OCI-LY7 (cell line): ENCODE data around the gene PDE4A. TPM values are rescaled to one million over a fixed set of nuclear protein-coding genes. Genes with fewer than 3 reads are reported as not detected.
A peak's percentile ranks its signal among the peaks of the same experiment; 100 is the strongest.

Experiments used
- BruUV-seq: library from RNA; stranded (reverse); fragments of 400-500 nt; replicated peaks from 2 replicates; lab custom pipeline; 2021; lab: Mats Ljungman, UMichigan
- CTCF ChIA-PET: fragments of 300-600 bp; sonication (Branson Sonifier 250); formaldehyde crosslinking; loops from one replicate; lab custom pipeline; 2022; ENCODE audit warnings: antibody characterized with exemption; ENCODE audit not compliant: unreplicated experiment; lab: Charles Lee
- POLR2A ChIA-PET: fragments of 300-600 bp; sonication (Branson Sonifier 250); formaldehyde crosslinking; loops from one replicate; lab custom pipeline; 2022; ENCODE audit warnings: antibody characterized with exemption; lab: Charles Lee
- DNase-seq: peaks from one replicate; pipeline ENCODE4 v3.0.0-alpha.2; 2015; ENCODE audit warnings: low spot score
- H2AFZ ChIP-seq: fragments of 200-600 bp; sonication (generic), shearing (Covaris generic); 2 replicates; pipeline ENCODE4 v1.6.1; 2014; ENCODE audit warnings: mild to moderate bottlenecking, antibody characterized with exemption, low read length, moderate library complexity
- H3K27ac ChIP-seq: fragments of 200-600 bp; sonication (generic); 2 replicates; pipeline ENCODE4 v1.5.1; 2014; ENCODE audit warnings: mixed run types, low read depth, mild to moderate bottlenecking, moderate library complexity, low read length, inconsistent platforms; ENCODE audit not compliant: poor library complexity, severe bottlenecking
- H3K36me3 ChIP-seq: fragments of 200-600 bp; sonication (generic); 2 replicates; pipeline ENCODE4 v1.6.1; 2014; ENCODE audit warnings: mild to moderate bottlenecking, antibody characterized with exemption, low read length, moderate library complexity, mixed read lengths; ENCODE audit not compliant: insufficient read depth
- H3K4me1 ChIP-seq: fragments of 200-600 bp; sonication (generic); 2 replicates; pipeline ENCODE4 v1.5.1; 2014; ENCODE audit warnings: mild to moderate bottlenecking, low read length; ENCODE audit not compliant: insufficient read depth, poor library complexity, severe bottlenecking
- H3K4me2 ChIP-seq: fragments of 200-600 bp; sonication (generic); 2 replicates; pipeline ENCODE4 v1.6.1; 2014; ENCODE audit warnings: mild to moderate bottlenecking, low read length
- H3K4me3 ChIP-seq: fragments of 200-600 bp; sonication (generic); 2 replicates; pipeline ENCODE4 v1.5.1; 2014; ENCODE audit warnings: mild to moderate bottlenecking, low read depth, low read length; ENCODE audit not compliant: poor library complexity, severe bottlenecking
- H3K79me2 ChIP-seq: fragments of 200-600 bp; sonication (generic); 2 replicates; pipeline ENCODE4 v1.6.1; 2016; ENCODE audit warnings: low read depth, mild to moderate bottlenecking, low read length, moderate library complexity, mixed read lengths; ENCODE audit not compliant: insufficient read depth
- H3K9me2 ChIP-seq: fragments of 200-600 bp; sonication (generic); 2 replicates; pipeline ENCODE4 v1.6.1; 2016; ENCODE audit warnings: mild to moderate bottlenecking, low read length, mixed read lengths; ENCODE audit not compliant: insufficient read depth
- H3K9me3 ChIP-seq: fragments of 200-600 bp; sonication (generic); 2 replicates; pipeline ENCODE4 v1.6.1; 2014; ENCODE audit warnings: mild to moderate bottlenecking, mixed run types, low read length, mixed read lengths
- H4K20me1 ChIP-seq: fragments of 200-600 bp; sonication (generic); 2 replicates; pipeline ENCODE4 v1.6.1; 2014; ENCODE audit warnings: mild to moderate bottlenecking, antibody characterized with exemption, low read length, moderate library complexity, mixed read lengths; ENCODE audit not compliant: insufficient read depth
- EZH2phosphoT487 ChIP-seq: fragments of 200-600 bp; sonication (generic); IDR thresholded peaks from 2 replicates; pipeline ENCODE4 v1.6.1; 2018; ENCODE audit warnings: low read depth, borderline replicate concordance, mild to moderate bottlenecking, mixed run types, antibody characterized with exemption, low read length, moderate library complexity, mixed read lengths
- intact Hi-C: fragments of 100-400 bp; cut with micrococcal nuclease; formaldehyde crosslinking; loops from one replicate; pipeline ENCODE4 v1.10.0; 2022; ENCODE audit not compliant: unreplicated experiment
- total RNA-seq, 2 experiments: library from RNA; depleted of rRNA in 1 of 2; stranded (reverse); fragments of >200 nt in 1 of 2; shearing (Covaris generic) in 1 of 2; gene quantifications; 2 replicates each; pipeline ENCODE4 v1.2.3, GENCODE V29; 2014 to 2022
- TF ChIP-seq, protein P1 (sequence below): fragments of 200-600 bp; sonication (generic); conservative IDR thresholded peaks from 2 replicates; pipeline ENCODE4 v1.5.1; 2014; ENCODE audit warnings: mild to moderate bottlenecking, antibody characterized with exemption, low read length, moderate library complexity, mixed read lengths

The PDE4A gene
- total RNA-seq, 2 experiments from 2014 or later = 16.4 to 45.1 TPM

DNA sequence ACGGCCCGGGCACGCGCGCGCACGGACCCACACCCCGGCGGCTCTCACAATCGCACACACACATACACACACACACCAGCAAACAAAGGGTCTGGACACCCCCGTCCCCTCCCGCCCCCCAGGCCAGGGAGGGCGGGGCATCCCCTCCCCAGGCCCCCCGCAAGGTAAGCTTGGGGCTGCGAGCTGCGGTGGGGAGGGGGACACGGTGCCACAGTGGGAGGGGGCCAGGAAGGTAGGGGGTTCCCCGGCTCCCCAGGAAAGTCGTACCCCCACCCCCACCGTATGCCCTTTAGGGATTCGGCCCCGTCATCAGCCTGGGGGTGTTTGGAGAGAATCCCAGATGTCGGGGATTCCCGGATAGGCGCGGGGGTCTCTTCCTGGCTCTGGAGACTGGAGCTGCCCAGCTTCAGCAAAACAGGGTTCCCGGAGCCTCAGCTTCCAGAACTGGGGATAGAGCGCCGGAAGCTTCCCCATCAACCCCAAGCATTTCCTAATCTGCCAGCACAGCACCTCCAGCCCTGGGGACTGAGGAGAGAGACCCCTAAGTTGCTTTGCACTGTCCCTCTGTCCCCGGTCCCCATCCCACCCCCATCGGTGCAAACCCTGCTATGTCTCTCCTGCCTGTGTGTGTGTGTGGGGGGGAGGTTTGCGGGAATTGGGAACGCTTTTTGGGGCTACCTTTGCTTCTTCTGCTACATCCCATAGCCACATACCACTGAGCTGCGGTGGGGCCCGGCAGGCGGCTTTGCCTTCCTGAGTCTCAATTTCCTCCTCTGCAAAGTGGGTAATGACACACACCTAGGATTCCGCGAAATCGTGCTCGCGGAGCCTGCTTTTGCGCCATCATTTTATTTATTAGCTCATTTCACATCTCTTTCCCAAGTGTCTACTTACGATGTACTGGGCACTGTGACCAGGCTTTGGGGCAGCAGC, 15.2 kb upstream of the PDE4A start:
- intact Hi-C loops = loop anchor here (1.0 to 10.0 kb wide), 6 partner anchors 11 to 300 kb away; partner anchors contain the start of genes ANGPTL6, CDKN2D, ILF3 and KEAP1
- H3K4me3 ChIP-seq = peak overlapping the region; percentile 83

GRCh38 chr19:10406191-10406590, 14.1 kb upstream of the PDE4A start:
- Histone ChIP-seq H3K4me2 (peak overlapping the region; percentile 36; the same call in 1 of the 2 replicates), H4K20me1 (0 out of 2 replicates have a peak, but pooled peaks cover under 1% of the 10 kb centered on the region), H3K36me3 (peaks cover 25% of the 10 kb centered on the region; the same call in 1 of the 2 replicates), H3K9me3 (no peaks in the 10 kb centered on the region; the same call in 1 of the 2 replicates), H3K4me3 (no peak overlapping the region), H3K79me2 (peaks cover 48% of the 10 kb centered on the region), H3K9me2 (no peaks in the 10 kb centered on the region), H3K27ac (peak overlapping the region; percentile 100), H2AFZ (no peak overlapping the region), H3K4me1 (peaks cover 82% of the 10 kb centered on the region)
- intact Hi-C loops = loop anchor here (5.0 to 10.0 kb wide), 3 partner anchors 96 to 301 kb away; partner anchors contain the start of genes ANGPTL6, ILF3, KEAP1 and PPAN
- ChIA-PET CTCF (interaction anchor here (1.4 to 3.7 kb wide), 3 partner anchors 8 to 30 kb away, joined by 5 to 27 read pairs (median 25); no protein-coding TSS in a partner anchor), POLR2A (interaction anchor here (0.7 to 5.8 kb wide), 3 partner anchors 8 to 784 kb away, joined by 4 to 60 read pairs (median 8); no protein-coding TSS in a partner anchor)
- no peak for DNase-seq
- TF ChIP-seq, protein P1, sequence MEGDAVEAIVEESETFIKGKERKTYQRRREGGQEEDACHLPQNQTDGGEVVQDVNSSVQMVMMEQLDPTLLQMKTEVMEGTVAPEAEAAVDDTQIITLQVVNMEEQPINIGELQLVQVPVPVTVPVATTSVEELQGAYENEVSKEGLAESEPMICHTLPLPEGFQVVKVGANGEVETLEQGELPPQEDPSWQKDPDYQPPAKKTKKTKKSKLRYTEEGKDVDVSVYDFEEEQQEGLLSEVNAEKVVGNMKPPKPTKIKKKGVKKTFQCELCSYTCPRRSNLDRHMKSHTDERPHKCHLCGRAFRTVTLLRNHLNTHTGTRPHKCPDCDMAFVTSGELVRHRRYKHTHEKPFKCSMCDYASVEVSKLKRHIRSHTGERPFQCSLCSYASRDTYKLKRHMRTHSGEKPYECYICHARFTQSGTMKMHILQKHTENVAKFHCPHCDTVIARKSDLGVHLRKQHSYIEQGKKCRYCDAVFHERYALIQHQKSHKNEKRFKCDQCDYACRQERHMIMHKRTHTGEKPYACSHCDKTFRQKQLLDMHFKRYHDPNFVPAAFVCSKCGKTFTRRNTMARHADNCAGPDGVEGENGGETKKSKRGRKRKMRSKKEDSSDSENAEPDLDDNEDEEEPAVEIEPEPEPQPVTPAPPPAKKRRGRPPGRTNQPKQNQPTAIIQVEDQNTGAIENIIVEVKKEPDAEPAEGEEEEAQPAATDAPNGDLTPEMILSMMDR = no peak
- TF ChIP-seq EZH2phosphoT487 = no peak
- no TSS peak for BruUV-seq

More for the DNA sequence above, 15.2 kb upstream of the PDE4A start:
- H2AFZ ChIP-seq = peak overlapping the region; percentile 32; the same call in 1 of the 2 replicates
- peaks cover 27% of the 10 kb centered on the region for H3K36me3 ChIP-seq
- H3K9me2 ChIP-seq = no peaks in the 10 kb centered on the region
- H3K79me2 ChIP-seq = peaks cover 48% of the 10 kb centered on the region
- no peaks in the 10 kb centered on the region; the same call in 1 of the 2 replicates for H3K9me3 ChIP-seq
- peak; percentile 59 for DNase-seq
- peak overlapping the region; percentile 100 for H3K27ac ChIP-seq
- H3K4me2 ChIP-seq = peak overlapping the region; percentile 97
- ChIA-PET CTCF (interaction anchor here (0.6 to 3.7 kb wide), 5 partner anchors 9 to 430 kb away, joined by 5 to 27 read pairs (median 8); no protein-coding TSS in a partner anchor), POLR2A (interaction anchor here (0.6 to 5.8 kb wide), 6 partner anchors 9 to 785 kb away, joined by 3 to 60 read pairs (median 4); no protein-coding TSS in a partner anchor)
- H4K20me1 ChIP-seq = 0 out of 2 replicates have a peak, but pooled peaks cover 6% of the 10 kb centered on the region
- TF ChIP-seq, protein P1 = peak; percentile 39; the same call in 1 of the 2 replicates
- TF ChIP-seq EZH2phosphoT487 = no peak
- no TSS peak for BruUV-seq
- H3K4me1 ChIP-seq = peaks cover 81% of the 10 kb centered on the region
